ENCODE measurements around the gene MINDY2. TPM values are rescaled to one million over a fixed set of nuclear protein-coding genes. Genes with fewer than 3 reads are reported as not detected.

Gene MINDY2
- total RNA-seq, 1 donor from 2014 or later = 29.3 TPM

GRCh38 chr15:58734859-58735258 is 36.2 kb upstream of the MINDY2 start:
- Mint-ChIP-seq H3K27ac (peak overlapping the region; percentile 65), H3K4me3 (no peak overlapping the region), H3K27me3 (ENCODE audit: low read depth) (no peaks in the 10 kb centered on the region), H3K36me3 (peaks cover 6% of the 10 kb centered on the region), H3K9me3 (no peaks in the 10 kb centered on the region), H3K4me1 (peaks cover 39% of the 10 kb centered on the region)
- DNase-seq (ENCODE audit: low spot score in 2 of 2, unreplicated experiment in 2 of 2) = no peak
- TF ChIP-seq CTCF (IDR thresholded peaks at IDR 0.05; ENCODE audit: unreplicated experiment) = no peak

- no peak for TF ChIP-seq CTCF (IDR thresholded peaks at IDR 0.05; ENCODE audit: unreplicated experiment)
- Mint-ChIP-seq H3K4me1 (peaks cover 33% of the 10 kb centered on the region), H3K27me3 (ENCODE audit: low read depth) (no peaks in the 10 kb centered on the region), H3K4me3 (no peak overlapping the region), H3K9me3 (no peaks in the 10 kb centered on the region), H3K27ac (peak overlapping the region; percentile 1), H3K36me3 (peaks cover 6% of the 10 kb centered on the region)
- DNase-seq (ENCODE audit: low spot score in 2 of 2, unreplicated experiment in 2 of 2) = no peak
These were observed 35.0 kb upstream of the MINDY2 start for GRCh38 chr15:58736018-58736643.

- H3K4me1 Mint-ChIP-seq = peaks cover 39% of the 10 kb centered on the region
- H3K9me3 Mint-ChIP-seq = no peaks in the 10 kb centered on the region
- no peak overlapping the region for H3K4me3 Mint-ChIP-seq
- H3K27ac Mint-ChIP-seq = no peak overlapping the region
- no peak for TF ChIP-seq CTCF (IDR thresholded peaks at IDR 0.05; ENCODE audit: unreplicated experiment)
- DNase-seq (ENCODE audit: low spot score in 2 of 2, unreplicated experiment in 2 of 2) = no peak
- no peaks in the 10 kb centered on the region for H3K36me3 Mint-ChIP-seq
- no peaks in the 10 kb centered on the region for H3K27me3 Mint-ChIP-seq (ENCODE audit: low read depth)
These were observed 33.8 kb upstream of the MINDY2 start for GRCh38 chr15:58737298-58737697.

GRCh38 chr15:58738046-58738707 is 32.9 kb upstream of the MINDY2 start:
- no peak for TF ChIP-seq CTCF (IDR thresholded peaks at IDR 0.05; ENCODE audit: unreplicated experiment)
- H3K27me3 Mint-ChIP-seq (ENCODE audit: low read depth) = no peaks in the 10 kb centered on the region
- H3K4me3 Mint-ChIP-seq = no peak overlapping the region
- no peaks in the 10 kb centered on the region for H3K36me3 Mint-ChIP-seq
- DNase-seq (ENCODE audit: low spot score in 2 of 2, unreplicated experiment in 2 of 2) = no peak
- H3K4me1 Mint-ChIP-seq = peaks cover 43% of the 10 kb centered on the region
- no peak overlapping the region for H3K27ac Mint-ChIP-seq
- no peaks in the 10 kb centered on the region for H3K9me3 Mint-ChIP-seq

GRCh38 chr15:58740436-58740835 is 30.7 kb upstream of the MINDY2 start:
- Mint-ChIP-seq H3K9me3 (no peaks in the 10 kb centered on the region), H3K36me3 (no peaks in the 10 kb centered on the region), H3K4me3 (no peak overlapping the region), H3K27me3 (ENCODE audit: low read depth) (no peaks in the 10 kb centered on the region), H3K27ac (no peak overlapping the region), H3K4me1 (peaks cover 45% of the 10 kb centered on the region)
- TF ChIP-seq CTCF (IDR thresholded peaks at IDR 0.05; ENCODE audit: unreplicated experiment) = no peak
- DNase-seq (ENCODE audit: low spot score in 2 of 2, unreplicated experiment in 2 of 2) = no peak
